CD8-positive, alpha-beta memory T cell (primary cell): ENCODE data around the gene TP73. TPM values are rescaled to one million over a fixed set of nuclear protein-coding genes. Genes with fewer than 3 reads are reported as not detected.

ENCODE experiments used
- CTCF ChIA-PET: fragments of 350-600 bp; sonication (Branson Sonifier 250); formaldehyde crosslinking; loops from one replicate; lab custom pipeline; 2021; ENCODE audit warnings: antibody characterized with exemption; lab: Charles Lee
- POLR2A ChIA-PET: fragments of 350-600 bp; sonication (Branson Sonifier 250); formaldehyde crosslinking; loops from one replicate; lab custom pipeline; 2021; ENCODE audit warnings: antibody characterized with exemption; lab: Charles Lee
- DNase-seq, 5 donors: peaks; one replicate each; pipeline versions ENCODE4 v3.0.0 to v3.0.0-alpha.2; 2020 to 2022; ENCODE audit warnings: mixed read lengths in 1 of 5
- H3K27ac ChIP-seq: one replicate; pipeline ENCODE4 v1.7.0; 2013; ENCODE audit warnings: low read depth, mild to moderate bottlenecking, low read length, moderate library complexity
- H3K27me3 ChIP-seq: 2 replicates; pipeline ENCODE4 v1.7.0; 2013; ENCODE audit warnings: low read length, mild to moderate bottlenecking; ENCODE audit not compliant: insufficient read depth, poor library complexity, severe bottlenecking
- H3K36me3 ChIP-seq: 2 replicates; pipeline ENCODE4 v1.7.0; 2013; ENCODE audit warnings: mild to moderate bottlenecking, low read length, moderate library complexity; ENCODE audit not compliant: insufficient read depth
- H3K4me1 ChIP-seq: 2 replicates; pipeline ENCODE4 v1.7.0; 2013; ENCODE audit warnings: mild to moderate bottlenecking, low read length, moderate library complexity; ENCODE audit not compliant: insufficient read depth
- H3K4me3 ChIP-seq: 2 replicates; pipeline ENCODE4 v1.7.0; 2013; ENCODE audit warnings: mild to moderate bottlenecking, low read length
- H3K9me3 ChIP-seq: 2 replicates; pipeline ENCODE4 v1.7.0; 2013; ENCODE audit warnings: mild to moderate bottlenecking, low read length
- H3K27ac Mint-ChIP-seq, 8 donors: one replicate each; pipeline ENCODE4 v1.8.0; 2020 to 2021; ENCODE audit warnings: mixed read lengths in 8 of 8, mild to moderate bottlenecking in 6 of 8, inconsistent platforms in 3 of 8, moderate library complexity in 3 of 8
- H3K27me3 Mint-ChIP-seq, 2 donors: one replicate each; pipeline ENCODE4 v1.8.0; 2020 to 2021; ENCODE audit warnings: mixed read lengths in 2 of 2, mild to moderate bottlenecking in 1 of 2, moderate library complexity in 1 of 2
- H3K36me3 Mint-ChIP-seq, 3 donors: one replicate each; pipeline ENCODE4 v1.8.0; 2020 to 2021; ENCODE audit warnings: mixed read lengths in 3 of 3, inconsistent platforms in 1 of 3, mild to moderate bottlenecking in 1 of 3
- H3K4me1 Mint-ChIP-seq, 3 donors: one replicate each; pipeline ENCODE4 v1.8.0; 2020 to 2021; ENCODE audit warnings: mixed read lengths in 3 of 3, inconsistent platforms in 1 of 3, mild to moderate bottlenecking in 1 of 3
- H3K4me3 Mint-ChIP-seq, 7 donors: one replicate each; pipeline ENCODE4 v1.8.0; 2020 to 2021; ENCODE audit warnings: mixed read lengths in 7 of 7, mild to moderate bottlenecking in 6 of 7, moderate library complexity in 4 of 7, inconsistent platforms in 2 of 7
- H3K9me3 Mint-ChIP-seq, 5 donors: one replicate each; pipeline ENCODE4 v1.8.0; 2020 to 2022; ENCODE audit warnings: mixed read lengths in 5 of 5, mild to moderate bottlenecking in 3 of 5, moderate library complexity in 2 of 5, inconsistent platforms in 1 of 5
- polyA plus RNA-seq: library from polyadenylated mRNA; unstranded; fragments of 300-500 nt; fragmentation: Illumina TruSeq; gene quantifications from one replicate; pipeline ENCODE4 v1.2.3, GENCODE V29; 2021
- total RNA-seq, 2 experiments: library from RNA; stranded (reverse); gene quantifications; one replicate each; pipeline ENCODE4 v1.2.3, GENCODE V29; 2021

Gene TP73
- total and polyA plus RNA-seq, 3 experiments from 2014 or later = 0.20 to 0.63 (median 0.49) TPM

GRCh38 chr1:3654549-3655281 is 2.4 kb downstream of the TP73 start:
- Mint-ChIP-seq H3K27me3 (peaks cover 32 to 64% of the 10 kb centered on the region in 2 donors), H3K36me3 (peaks cover 0 to 2% (median 0%) of the 10 kb centered on the region in 3 donors), H3K4me1 (peaks cover 6 to 19% (median 12%) of the 10 kb centered on the region in 3 donors), H3K4me3 (no peak overlapping the region), H3K9me3 (peaks cover 0 to 2% (median 0%) of the 10 kb centered on the region in 5 donors), H3K27ac (peak overlapping the region in 1 of 8 donors; percentile 19)
- H3K4me3 ChIP-seq = no peak overlapping the region
- CTCF ChIA-PET = interaction anchor here (1.0 kb wide), 1 partner anchor 39 kb away, joined by 3 read pairs; no protein-coding TSS in a partner anchor
- H3K36me3 ChIP-seq = no peaks in the 10 kb centered on the region
- peaks cover 20% of the 10 kb centered on the region for H3K27me3 ChIP-seq
- POLR2A ChIA-PET = no interaction called here
- peaks cover 19% of the 10 kb centered on the region for H3K4me1 ChIP-seq
- H3K9me3 ChIP-seq = no peaks in the 10 kb centered on the region
- DNase-seq = no peak
- no peak overlapping the region for H3K27ac ChIP-seq

GRCh38 chr1:3656450-3657095 is 4.3 kb downstream of the TP73 start:
- Mint-ChIP-seq H3K36me3 (peaks cover 0 to 2% (median 0%) of the 10 kb centered on the region in 3 donors), H3K27me3 (peaks cover 25 to 56% of the 10 kb centered on the region in 2 donors), H3K4me1 (peaks cover 0 to 3% (median 0%) of the 10 kb centered on the region in 3 donors), H3K9me3 (peaks cover 0 to 2% (median 0%) of the 10 kb centered on the region in 5 donors), H3K4me3 (no peak overlapping the region), H3K27ac (peak overlapping the region in 1 of 8 donors; percentile 75)
- ChIA-PET POLR2A (no interaction called here), CTCF (no interaction called here)
- Histone ChIP-seq H3K27ac (no peak overlapping the region), H3K4me1 (peaks cover 3% of the 10 kb centered on the region), H3K9me3 (no peaks in the 10 kb centered on the region), H3K27me3 (peaks cover 7% of the 10 kb centered on the region), H3K4me3 (no peak overlapping the region), H3K36me3 (no peaks in the 10 kb centered on the region)
- no peak for DNase-seq

GRCh38 chr1:3657096-3657475 is 4.8 kb downstream of the TP73 start:
- H3K36me3 Mint-ChIP-seq = peaks cover 0 to 2% (median 0%) of the 10 kb centered on the region in 3 donors
- no peak overlapping the region for H3K4me3 Mint-ChIP-seq
- H3K27me3 ChIP-seq = peaks cover 6% of the 10 kb centered on the region
- H3K36me3 ChIP-seq = no peaks in the 10 kb centered on the region
- no peak overlapping the region for H3K4me3 ChIP-seq
- no peak overlapping the region for H3K27ac ChIP-seq
- peak overlapping the region in 1 of 8 donors; percentile 75 for H3K27ac Mint-ChIP-seq
- H3K4me1 ChIP-seq = no peaks in the 10 kb centered on the region
- POLR2A ChIA-PET = no interaction called here
- H3K27me3 Mint-ChIP-seq = peaks cover 25 to 57% of the 10 kb centered on the region in 2 donors
- DNase-seq = no peak
- CTCF ChIA-PET = no interaction called here
- H3K4me1 Mint-ChIP-seq = peaks cover 0 to 3% (median 0%) of the 10 kb centered on the region in 3 donors
- peaks cover 0 to 2% (median 0%) of the 10 kb centered on the region in 5 donors for H3K9me3 Mint-ChIP-seq
- H3K9me3 ChIP-seq = no peaks in the 10 kb centered on the region

GRCh38 chr1:3657578-3658230 is 5.4 kb downstream of the TP73 start:
- Histone ChIP-seq H3K36me3 (no peaks in the 10 kb centered on the region), H3K4me1 (no peaks in the 10 kb centered on the region), H3K27ac (no peak overlapping the region), H3K9me3 (no peaks in the 10 kb centered on the region), H3K27me3 (peaks cover 6% of the 10 kb centered on the region), H3K4me3 (no peak overlapping the region)
- no peak for DNase-seq
- POLR2A ChIA-PET = no interaction called here
- CTCF ChIA-PET = no interaction called here
- Mint-ChIP-seq H3K27me3 (peaks cover 27 to 62% of the 10 kb centered on the region in 2 donors), H3K4me1 (peaks cover 0 to 3% (median 0%) of the 10 kb centered on the region in 3 donors), H3K9me3 (peaks cover 0 to 2% (median 0%) of the 10 kb centered on the region in 5 donors), H3K4me3 (no peak overlapping the region), H3K27ac (no peak overlapping the region), H3K36me3 (peaks cover 0 to 2% (median 0%) of the 10 kb centered on the region in 3 donors)

- Mint-ChIP-seq H3K36me3 (peaks cover 0 to 2% (median 0%) of the 10 kb centered on the region in 3 donors), H3K27ac (no peak overlapping the region), H3K4me1 (peaks cover 0 to 2% (median 0%) of the 10 kb centered on the region in 3 donors), H3K9me3 (peaks cover 0 to 2% (median 0%) of the 10 kb centered on the region in 5 donors), H3K27me3 (peaks cover 26 to 64% of the 10 kb centered on the region in 2 donors), H3K4me3 (no peak overlapping the region)
- H3K27ac ChIP-seq = no peak overlapping the region
- DNase-seq = no peak
- POLR2A ChIA-PET = no interaction called here
- H3K4me3 ChIP-seq = no peak overlapping the region
- H3K27me3 ChIP-seq = peaks cover 5% of the 10 kb centered on the region
- H3K36me3 ChIP-seq = no peaks in the 10 kb centered on the region
- no peaks in the 10 kb centered on the region for H3K9me3 ChIP-seq
- H3K4me1 ChIP-seq = no peaks in the 10 kb centered on the region
- CTCF ChIA-PET = no interaction called here
Observed at GRCh38 chr1:3658231-3658615, 5.9 kb downstream of the TP73 start.

GRCh38 chr1:3659093-3659492 is 6.8 kb downstream of the TP73 start:
- peak overlapping the region in 1 of 8 donors; percentile 78 for H3K27ac Mint-ChIP-seq
- Histone ChIP-seq H3K9me3 (no peaks in the 10 kb centered on the region), H3K36me3 (no peaks in the 10 kb centered on the region), H3K4me3 (no peak overlapping the region), H3K27me3 (no peaks in the 10 kb centered on the region), H3K4me1 (no peaks in the 10 kb centered on the region), H3K27ac (no peak overlapping the region)
- no peak for DNase-seq
- H3K4me3 Mint-ChIP-seq = no peak overlapping the region
- peaks cover 0 to 2% (median 0%) of the 10 kb centered on the region in 5 donors for H3K9me3 Mint-ChIP-seq
- peaks cover 20 to 57% of the 10 kb centered on the region in 2 donors for H3K27me3 Mint-ChIP-seq
- peaks cover 0 to 2% (median 0%) of the 10 kb centered on the region in 3 donors for H3K36me3 Mint-ChIP-seq
- ChIA-PET CTCF (no interaction called here), POLR2A (interaction anchor here (0.6 kb wide), 1 partner anchor 8 kb away, joined by 3 read pairs; no protein-coding TSS in a partner anchor)
- no peaks in the 10 kb centered on the region for H3K4me1 Mint-ChIP-seq

- Histone ChIP-seq H3K9me3 (no peaks in the 10 kb centered on the region), H3K4me3 (no peak overlapping the region), H3K27me3 (no peaks in the 10 kb centered on the region), H3K4me1 (no peaks in the 10 kb centered on the region), H3K36me3 (no peaks in the 10 kb centered on the region), H3K27ac (no peak overlapping the region)
- H3K9me3 Mint-ChIP-seq = no peaks in the 10 kb centered on the region
- no peaks in the 10 kb centered on the region for H3K4me1 Mint-ChIP-seq
- H3K27me3 Mint-ChIP-seq = peaks cover 12 to 42% of the 10 kb centered on the region in 2 donors
- CTCF ChIA-PET = no interaction called here
- H3K36me3 Mint-ChIP-seq = no peaks in the 10 kb centered on the region
- H3K4me3 Mint-ChIP-seq = no peak overlapping the region
- no peak overlapping the region for H3K27ac Mint-ChIP-seq
- no peak for DNase-seq
- POLR2A ChIA-PET = no interaction called here
Observed at GRCh38 chr1:3660704-3661103, 8.4 kb downstream of the TP73 start.
